HepG2 (cell line): Measurements from ENCODE around the gene ADCY9. TPM values are rescaled to one million over a fixed set of nuclear protein-coding genes. Genes with fewer than 3 reads are reported as not detected.
A peak's percentile ranks its signal among the peaks of the same experiment; 100 is the strongest.

Source experiments
- ATAC-seq: fragments of 200-7000 bp; cut with Tn5 transposase; 3 replicates; pipeline ENCODE4 v1.9.1; 2020; ENCODE audit warnings: mild to moderate bottlenecking, moderate library complexity
- BruUV-seq: library from RNA; stranded (reverse); fragments of 400-500 nt; replicated peaks from 2 replicates; lab custom pipeline; 2021; lab: Mats Ljungman, UMichigan
- CTCF ChIA-PET: fragments of 300-600 bp; formaldehyde crosslinking; extraction: SDS; loops from one replicate; lab custom pipeline; 2021; ENCODE audit warnings: low total read pairs, inconsistent platforms, low intra/inter-chr PET ratio; lab: Yijun Ruan, JAX
- POLR2A ChIA-PET: fragments of 350-600 bp; sonication (Branson Sonifier 250); formaldehyde crosslinking; loops from one replicate; lab custom pipeline; 2020; ENCODE audit warnings: antibody characterized with exemption, inconsistent platforms; lab: Yijun Ruan, JAX
- DNase-seq: peaks from one replicate; pipeline ENCODE4 v3.0.0-alpha.2; 2015; ENCODE audit warnings: low spot score
- FAIRE-seq: peaks from 3 replicates; lab custom pipeline; 2011; peaks lifted over from hg19 to GRCh38; lab: Jason Lieb, UNC
- H2AFZ ChIP-seq: one replicate; pipeline ENCODE4 v1.6.1; 2011; ENCODE audit warnings: low read length, inconsistent platforms
- H3K27ac ChIP-seq: fragments of 300-600 bp; 3 replicates; pipeline ENCODE4 v1.8.0; 2011; ENCODE audit warnings: mixed run types, mild to moderate bottlenecking, mixed read lengths, low read length, inconsistent platforms; ENCODE audit not compliant: insufficient read depth; ENCODE audit errors: extremely low read length
- H3K27me3 ChIP-seq, 2 experiments: fragments of 200-600 bp in 1 of 2; 2 replicates in 1 of 2; 3 replicates in 1 of 2; pipeline versions ENCODE4 v1.6.0 to v1.8.0; 2011; ENCODE audit warnings: low read length in 2 of 2, mild to moderate bottlenecking in 2 of 2, moderate library complexity in 2 of 2, inconsistent platforms in 1 of 2; ENCODE audit not compliant: insufficient read depth in 2 of 2, control insufficient read depth in 1 of 2
- H3K36me3 ChIP-seq, 2 experiments: fragments of 200-600 bp in 1 of 2; replicated peaks in 1 of 2; 2 replicates in 1 of 2; 3 replicates in 1 of 2; pipeline versions ENCODE4 v1.5.1 to v1.8.0; 2011; ENCODE audit warnings: low read length in 2 of 2, inconsistent platforms in 1 of 2; ENCODE audit not compliant: insufficient read depth in 2 of 2, control insufficient read depth in 1 of 2
- H3K4me1 ChIP-seq: 2 replicates; pipeline ENCODE4 v1.5.1; 2012; ENCODE audit warnings: low read length, inconsistent platforms; ENCODE audit not compliant: insufficient read depth
- H3K4me2 ChIP-seq: 2 replicates; pipeline ENCODE4 v1.6.0; 2011; ENCODE audit warnings: low read depth, low read length, inconsistent platforms
- H3K4me3 ChIP-seq, 3 experiments: fragments of 200-600 bp in 1 of 3; sonication (generic), shearing (Covaris generic) in 1 of 3; replicated peaks in 1 of 3; 2 replicates each; pipeline ENCODE4 v1.5.1; 2011 to 2016; ENCODE audit warnings: low read length in 3 of 3, inconsistent platforms in 2 of 3, low read depth in 2 of 3, mild to moderate bottlenecking in 2 of 3, control low read depth in 1 of 3, mixed read lengths in 1 of 3; ENCODE audit not compliant: insufficient read depth in 1 of 3
- H3K79me2 ChIP-seq: one replicate; pipeline ENCODE4 v1.6.1; 2011; ENCODE audit warnings: low read length, inconsistent platforms; ENCODE audit not compliant: insufficient read depth
- H3K9ac ChIP-seq: 2 replicates; pipeline ENCODE4 v1.6.0; 2011; ENCODE audit warnings: mild to moderate bottlenecking, low read depth, low read length, inconsistent platforms; ENCODE audit not compliant: insufficient read depth
- H3K9me3 ChIP-seq: 2 replicates; pipeline ENCODE4 v1.5.1; 2012; ENCODE audit warnings: mild to moderate bottlenecking, low read length
- H4K20me1 ChIP-seq: 2 replicates; pipeline ENCODE4 v1.6.0; 2011; ENCODE audit warnings: inconsistent platforms, mild to moderate bottlenecking, low read length, moderate library complexity; ENCODE audit not compliant: insufficient read depth
- EEA1 ChIP-seq: sonication (generic); formaldehyde crosslinking; IDR thresholded peaks from 2 replicates; pipeline ENCODE4 v1.5.1; 2020; ENCODE audit warnings: mild to moderate bottlenecking, missing genetic modification reagents, borderline replicate concordance
- ZFP1 ChIP-seq: IDR thresholded peaks from 2 replicates; pipeline ENCODE4 v1.6.1; 2016
- ZNF543 ChIP-seq: sonication (generic); formaldehyde crosslinking; IDR thresholded peaks from 2 replicates; pipeline ENCODE4 v1.4.0; 2020; ENCODE audit warnings: mild to moderate bottlenecking, missing genetic modification reagents
- ZNF570 ChIP-seq: sonication (generic); formaldehyde crosslinking; IDR thresholded peaks from 2 replicates; pipeline ENCODE4 v1.4.0; 2020; ENCODE audit warnings: mild to moderate bottlenecking, missing genetic modification reagents, borderline replicate concordance
- WGBS: methylation state at CpG from one replicate; pipeline ENCODE4 v1.1.6; 2017; ENCODE audit warnings: low lambda C conversion rate; 5-methylcytosine and 5-hydroxymethylcytosine counted together
- in situ Hi-C: cut with HindIII; loops from 2 replicates; pipeline ENCODE4 v1.10.0; 2017; ENCODE audit warnings: low pct_unique_long_range_greater_than_20kb; ENCODE audit not compliant: extremely low pct_ligation_motif_present
- intact Hi-C: fragments of 100-400 bp; cut with micrococcal nuclease; formaldehyde crosslinking; loops from one replicate; pipeline ENCODE4 v1.10.0; 2022; ENCODE audit not compliant: unreplicated experiment
- polyA plus RNA-seq, 8 experiments: library from polyadenylated mRNA; depleted of rRNA in 3 of 8; stranded (reverse) in 7 of 8; unstranded in 1 of 8; fragments of >200 nt; fragmentation: Illumina TruSeq in 4 of 8; extraction: Trizol in 4 of 8; gene quantifications; 2 replicates each; pipeline versions ENCODE4 v1.2.1 to v1.2.3, GENCODE V29; 2011 to 2016; ENCODE audit warnings: low read depth in 4 of 8, missing spikeins in 1 of 8, mixed read lengths in 1 of 8; ENCODE audit not compliant: insufficient read depth in 1 of 8
- total RNA-seq, 5 experiments: library from RNA; depleted of rRNA; stranded (reverse); fragments of >200 nt; fragmentation: Illumina TruSeq; extraction: Trizol; gene quantifications; 2 replicates each; pipeline ENCODE4 v1.2.3, GENCODE V29; 2016; ENCODE audit warnings: low read depth in 1 of 5
- TF ChIP-seq, protein P1 (sequence below): sonication (generic); formaldehyde crosslinking; IDR thresholded peaks from 2 replicates; pipeline ENCODE4 v1.8.1; 2023; ENCODE audit warnings: mild to moderate bottlenecking, missing genetic modification reagents
- TF ChIP-seq, protein P2 (sequence below): IDR thresholded peaks from 2 replicates; pipeline ENCODE4 v1.6.1; 2016; ENCODE audit warnings: mild to moderate bottlenecking, missing biosample characterization, missing genetic modification reagents

The ADCY9 gene
- total and polyA plus RNA-seq, 2 of the 13 experiments (the other 11 are each of a cell fraction or from before 2014, with no cell fraction given), result 11.2 to 13.9 TPM

DNA sequence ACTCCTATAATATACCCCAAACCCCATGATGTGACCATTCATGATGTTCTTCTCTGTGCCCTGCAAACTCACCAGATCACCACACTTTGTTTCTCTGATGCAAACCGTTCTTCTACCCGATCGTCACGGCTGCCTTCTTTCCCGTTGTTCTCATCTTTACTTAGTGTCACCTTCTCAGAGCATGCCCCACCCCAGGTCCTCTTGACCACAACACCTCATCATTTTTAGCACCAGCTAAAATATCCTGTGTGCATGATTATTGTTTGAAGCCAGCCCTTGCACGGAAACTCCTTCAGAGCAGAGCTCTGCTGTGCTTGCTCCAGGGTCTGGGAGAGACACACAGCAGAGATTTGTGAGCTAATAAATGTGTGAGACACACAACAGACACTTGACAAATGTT lies 196.8 kb downstream of the ADCY9 start:
- Histone ChIP-seq H2AFZ (no peak overlapping the region), H4K20me1 (no peaks in the 10 kb centered on the region), H3K4me3 (no peak overlapping the region), H3K27ac (no peak overlapping the region), H3K4me1 (no peaks in the 10 kb centered on the region), H3K27me3 (peaks cover 4 to 28% of the 10 kb centered on the region in 2 experiments; a peak in 3 of 5 replicates), H3K4me2 (no peak overlapping the region), H3K9ac (no peak overlapping the region), H3K79me2 (no peaks in the 10 kb centered on the region), H3K9me3 (peaks cover 11% of the 10 kb centered on the region; the same call in 1 of the 2 replicates), H3K36me3 (no peaks in the 10 kb centered on the region)
- in situ Hi-C loops (no loop called here), intact Hi-C loops (no loop called here)
- BruUV-seq, result no TSS peak
- ChIA-PET CTCF (no interaction called here), POLR2A (no interaction called here)
- FAIRE-seq, result no peak
- 63% methylated on average over 6 of the region's 6 CpGs for WGBS
- TF ChIP-seq, protein P1, sequence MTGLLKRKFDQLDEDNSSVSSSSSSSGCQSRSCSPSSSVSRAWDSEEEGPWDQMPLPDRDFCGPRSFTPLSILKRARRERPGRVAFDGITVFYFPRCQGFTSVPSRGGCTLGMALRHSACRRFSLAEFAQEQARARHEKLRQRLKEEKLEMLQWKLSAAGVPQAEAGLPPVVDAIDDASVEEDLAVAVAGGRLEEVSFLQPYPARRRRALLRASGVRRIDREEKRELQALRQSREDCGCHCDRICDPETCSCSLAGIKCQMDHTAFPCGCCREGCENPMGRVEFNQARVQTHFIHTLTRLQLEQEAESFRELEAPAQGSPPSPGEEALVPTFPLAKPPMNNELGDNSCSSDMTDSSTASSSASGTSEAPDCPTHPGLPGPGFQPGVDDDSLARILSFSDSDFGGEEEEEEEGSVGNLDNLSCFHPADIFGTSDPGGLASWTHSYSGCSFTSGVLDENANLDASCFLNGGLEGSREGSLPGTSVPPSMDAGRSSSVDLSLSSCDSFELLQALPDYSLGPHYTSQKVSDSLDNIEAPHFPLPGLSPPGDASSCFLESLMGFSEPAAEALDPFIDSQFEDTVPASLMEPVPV, result no peak
- peak; percentile 86; the same call in 1 of the 2 replicates for TF ChIP-seq ZFP1 (CRISPR knock-in tag)
- TF ChIP-seq ZNF543 (CRISPR knock-in tag), result no peak
- TF ChIP-seq ZNF570 (CRISPR knock-in tag), result no peak
- TF ChIP-seq, protein P2, sequence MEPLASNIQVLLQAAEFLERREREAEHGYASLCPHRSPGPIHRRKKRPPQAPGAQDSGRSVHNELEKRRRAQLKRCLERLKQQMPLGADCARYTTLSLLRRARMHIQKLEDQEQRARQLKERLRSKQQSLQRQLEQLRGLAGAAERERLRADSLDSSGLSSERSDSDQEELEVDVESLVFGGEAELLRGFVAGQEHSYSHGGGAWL (CRISPR knock-in tag), result no peak
- TF ChIP-seq EEA1 (CRISPR knock-in tag), result no peak
- DNase-seq, result no peak
- ATAC-seq, result no peak
